OCI-LY3 (cell line): ENCODE results near the gene ACACB.

Experiments used
- H2AFZ ChIP-seq: fragments of 200-600, 300-600 bp; shearing (Covaris generic); 2 replicates; pipeline ENCODE4 v1.6.0; 2014; ENCODE audit warnings: antibody characterized with exemption, low read depth, low read length
- H3K27ac ChIP-seq: fragments of 200-600, 300-600 bp; sonication (generic); 2 replicates; pipeline ENCODE4 v1.5.1; 2014; ENCODE audit warnings: mild to moderate bottlenecking, low read length, moderate library complexity, mixed read lengths
- H3K27me3 ChIP-seq: fragments of 200-600, 300-600 bp; sonication (generic); 2 replicates; pipeline ENCODE4 v1.6.1; 2014; ENCODE audit warnings: low read depth, low read length, mixed read lengths
- H3K36me3 ChIP-seq: fragments of 200-600, 300-600 bp; sonication (generic); replicated peaks from 2 replicates; pipeline ENCODE3; 2014; ENCODE audit warnings: low read depth, low read length, mixed read lengths
- H3K4me1 ChIP-seq: fragments of 300-600, 200-600 bp; sonication (generic); 2 replicates; pipeline ENCODE4 v1.6.1; 2014; ENCODE audit warnings: low read length, mixed read lengths
- H3K4me2 ChIP-seq: fragments of 200-600, 300-600 bp; sonication (generic); 2 replicates; pipeline ENCODE4 v1.6.1; 2014; ENCODE audit warnings: low read length, mixed read lengths
- H3K4me3 ChIP-seq: fragments of 300-600, 200-600 bp; sonication (generic); 2 replicates; pipeline ENCODE4 v1.5.1; 2014; ENCODE audit warnings: antibody characterized with exemption, mild to moderate bottlenecking, low read length, moderate library complexity
- H3K79me2 ChIP-seq: fragments of 300-600, 200-600 bp; shearing (Covaris generic); 2 replicates; pipeline ENCODE4 v1.6.1; 2014; ENCODE audit warnings: mild to moderate bottlenecking, low read length, mixed read lengths
- H3K9ac ChIP-seq: fragments of 300-600, 200-600 bp; shearing (Covaris generic); 2 replicates; pipeline ENCODE4 v1.6.0; 2014; ENCODE audit warnings: mild to moderate bottlenecking, low read length, moderate library complexity
- H3K9me3 ChIP-seq: fragments of 200-600, 300-600 bp; shearing (Covaris generic); 2 replicates; pipeline ENCODE4 v1.6.1; 2014; ENCODE audit warnings: low read length, mixed read lengths; ENCODE audit not compliant: insufficient read depth
- H4K20me1 ChIP-seq: fragments of 200-600, 300-600 bp; sonication (generic); 2 replicates; pipeline ENCODE4 v1.6.1; 2016; ENCODE audit warnings: low read length, mixed read lengths; ENCODE audit not compliant: insufficient read depth
- EZH2phosphoT487 ChIP-seq: fragments of 200-600 bp; shearing (Covaris generic); IDR thresholded peaks from 2 replicates; pipeline ENCODE4 v1.6.1; 2018; ENCODE audit warnings: antibody characterized with exemption, mixed run types, low read depth
- TF ChIP-seq, protein P1 (sequence below): fragments of 200-600, 300-600 bp; sonication (generic); IDR thresholded peaks from 2 replicates; pipeline ENCODE4 v1.5.1; 2014; ENCODE audit warnings: antibody characterized with exemption, low read length, low read depth

ACACB gene

DNA sequence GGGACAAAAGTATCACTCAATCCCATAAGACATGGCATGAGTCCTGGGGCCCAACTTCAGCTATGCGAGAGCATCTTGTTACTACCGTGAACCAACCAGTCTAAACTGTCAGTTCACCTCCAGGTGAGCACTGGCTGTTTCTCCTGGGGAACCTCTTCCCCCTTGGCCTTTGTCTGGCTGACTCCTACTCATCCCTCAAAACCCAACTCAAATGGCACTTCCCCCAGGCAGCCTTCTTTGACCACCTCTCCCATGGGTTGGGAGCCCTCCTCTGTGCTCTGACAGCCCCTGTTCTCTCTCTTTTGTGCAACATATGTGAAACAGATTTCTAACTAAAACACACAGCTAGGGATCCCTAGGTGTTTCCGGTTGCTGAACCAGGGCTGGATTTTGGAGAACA lies 155.0 kb downstream of the ACACB start:
- Histone ChIP-seq H3K27me3 (peaks cover 5% of the 10 kb centered on the region; the same call in 1 of the 2 replicates), H3K4me2 (no peak overlapping the region), H3K79me2 (no peaks in the 10 kb centered on the region), H3K9me3 (no peaks in the 10 kb centered on the region), H3K9ac (no peak overlapping the region), H4K20me1 (no peaks in the 10 kb centered on the region), H3K27ac (no peak overlapping the region), H2AFZ (no peak overlapping the region), H3K36me3 (no peaks in the 10 kb centered on the region), H3K4me3 (no peak overlapping the region), H3K4me1 (no peaks in the 10 kb centered on the region)
- TF ChIP-seq, protein P1, sequence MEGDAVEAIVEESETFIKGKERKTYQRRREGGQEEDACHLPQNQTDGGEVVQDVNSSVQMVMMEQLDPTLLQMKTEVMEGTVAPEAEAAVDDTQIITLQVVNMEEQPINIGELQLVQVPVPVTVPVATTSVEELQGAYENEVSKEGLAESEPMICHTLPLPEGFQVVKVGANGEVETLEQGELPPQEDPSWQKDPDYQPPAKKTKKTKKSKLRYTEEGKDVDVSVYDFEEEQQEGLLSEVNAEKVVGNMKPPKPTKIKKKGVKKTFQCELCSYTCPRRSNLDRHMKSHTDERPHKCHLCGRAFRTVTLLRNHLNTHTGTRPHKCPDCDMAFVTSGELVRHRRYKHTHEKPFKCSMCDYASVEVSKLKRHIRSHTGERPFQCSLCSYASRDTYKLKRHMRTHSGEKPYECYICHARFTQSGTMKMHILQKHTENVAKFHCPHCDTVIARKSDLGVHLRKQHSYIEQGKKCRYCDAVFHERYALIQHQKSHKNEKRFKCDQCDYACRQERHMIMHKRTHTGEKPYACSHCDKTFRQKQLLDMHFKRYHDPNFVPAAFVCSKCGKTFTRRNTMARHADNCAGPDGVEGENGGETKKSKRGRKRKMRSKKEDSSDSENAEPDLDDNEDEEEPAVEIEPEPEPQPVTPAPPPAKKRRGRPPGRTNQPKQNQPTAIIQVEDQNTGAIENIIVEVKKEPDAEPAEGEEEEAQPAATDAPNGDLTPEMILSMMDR = no peak
- no peak for TF ChIP-seq EZH2phosphoT487

DNA sequence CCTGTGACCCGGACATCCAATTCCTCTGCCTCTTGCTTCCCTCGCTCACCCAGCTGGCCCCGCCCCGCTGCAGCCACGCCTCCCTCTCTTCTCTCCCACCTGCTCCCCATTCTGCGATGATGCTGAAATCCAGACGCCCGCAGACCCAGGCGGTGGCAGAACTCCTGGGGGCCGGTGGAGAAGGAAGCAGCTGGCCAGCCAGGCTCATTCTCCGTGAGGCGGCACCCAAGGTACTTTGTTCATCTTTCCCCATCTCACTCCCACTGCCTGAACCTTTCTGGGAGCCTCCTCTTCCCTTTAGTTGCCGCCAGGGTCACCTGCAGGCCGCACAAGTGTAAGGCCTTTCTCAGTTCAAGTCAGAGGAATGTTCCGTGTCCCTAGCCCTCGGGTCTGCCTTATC lies 157.0 kb downstream of the ACACB start:
- H3K4me2 ChIP-seq = no peak overlapping the region
- H2AFZ ChIP-seq = no peak overlapping the region
- TF ChIP-seq, protein P1 = no peak
- no peak for TF ChIP-seq EZH2phosphoT487
- no peaks in the 10 kb centered on the region for H3K4me1 ChIP-seq
- no peaks in the 10 kb centered on the region for H3K9me3 ChIP-seq
- peaks cover 7% of the 10 kb centered on the region; the same call in 1 of the 2 replicates for H3K27me3 ChIP-seq
- H3K36me3 ChIP-seq = no peaks in the 10 kb centered on the region
- H3K79me2 ChIP-seq = no peaks in the 10 kb centered on the region
- no peaks in the 10 kb centered on the region for H4K20me1 ChIP-seq
- no peak overlapping the region for H3K9ac ChIP-seq
- no peak overlapping the region for H3K4me3 ChIP-seq
- H3K27ac ChIP-seq = no peak overlapping the region

DNA sequence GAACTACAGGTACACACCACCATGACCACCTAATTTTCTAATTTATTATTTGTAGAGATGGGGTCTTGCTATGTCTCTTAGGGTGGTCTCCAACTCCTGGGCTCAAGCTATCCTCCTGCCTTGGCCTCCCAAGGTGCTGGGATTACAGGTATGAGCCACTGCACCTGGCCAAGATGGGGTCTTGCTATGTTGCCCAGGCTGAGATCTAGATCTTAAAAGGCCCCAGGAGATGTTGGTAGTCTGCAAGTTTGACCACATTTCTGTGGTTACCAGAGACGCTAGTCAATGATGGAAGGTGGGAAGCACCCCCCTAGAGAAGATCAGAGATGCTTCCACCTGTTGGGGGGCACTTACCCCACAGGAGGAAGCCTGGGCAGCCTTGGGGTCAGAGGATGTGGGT lies 158.0 kb downstream of the ACACB start:
- H2AFZ ChIP-seq = no peak overlapping the region
- no peak for TF ChIP-seq EZH2phosphoT487
- TF ChIP-seq, protein P1 = no peak
- no peak overlapping the region for H3K4me3 ChIP-seq
- no peak overlapping the region for H3K4me2 ChIP-seq
- no peaks in the 10 kb centered on the region for H3K79me2 ChIP-seq
- H3K27me3 ChIP-seq = peaks cover 7% of the 10 kb centered on the region; the same call in 1 of the 2 replicates
- no peaks in the 10 kb centered on the region for H3K4me1 ChIP-seq
- no peaks in the 10 kb centered on the region for H3K36me3 ChIP-seq
- no peaks in the 10 kb centered on the region for H4K20me1 ChIP-seq
- H3K27ac ChIP-seq = no peak overlapping the region
- H3K9me3 ChIP-seq = no peaks in the 10 kb centered on the region
- no peak overlapping the region for H3K9ac ChIP-seq

DNA sequence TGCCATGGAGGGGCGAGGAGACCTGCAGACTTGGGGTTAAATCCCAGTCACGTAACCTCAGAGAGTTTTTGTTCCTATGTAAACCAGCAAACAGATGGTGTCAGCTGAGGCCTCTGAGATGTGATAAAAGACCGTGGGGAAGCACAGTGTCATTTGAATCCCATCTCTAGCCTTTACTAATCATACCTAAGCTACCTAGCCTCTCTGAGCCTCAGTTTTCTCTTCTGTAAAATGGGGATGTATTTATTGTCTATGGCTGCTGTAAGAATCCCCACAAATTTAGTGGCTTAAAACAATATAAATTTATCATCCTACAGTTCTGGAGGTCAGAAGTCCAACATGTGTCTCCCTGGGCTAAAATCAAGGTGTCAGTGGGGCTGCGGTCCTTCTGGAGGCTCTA lies 158.8 kb downstream of the ACACB start:
- Histone ChIP-seq H4K20me1 (no peaks in the 10 kb centered on the region), H3K36me3 (no peaks in the 10 kb centered on the region), H3K9ac (no peak overlapping the region), H3K4me2 (no peak overlapping the region), H3K4me3 (no peak overlapping the region), H3K79me2 (no peaks in the 10 kb centered on the region), H3K9me3 (no peaks in the 10 kb centered on the region), H3K4me1 (no peaks in the 10 kb centered on the region), H3K27me3 (peaks cover 7% of the 10 kb centered on the region; the same call in 1 of the 2 replicates), H3K27ac (no peak overlapping the region), H2AFZ (no peak overlapping the region)
- TF ChIP-seq EZH2phosphoT487 = no peak
- TF ChIP-seq, protein P1 = no peak
